Type B pancreatic cell (in vitro differentiated cells): ENCODE results near the gene NACA. TPM values are rescaled to one million over a fixed set of nuclear protein-coding genes. Genes with fewer than 3 reads are reported as not detected.
A peak's percentile ranks its signal among the peaks of the same experiment; 100 is the strongest.
"Not testable (repeated sequence)": the region's sequence is repeated elsewhere in the genome, so short reads cannot be mapped to it uniquely, and the experiment has no call there.

Experiments
- DNase-seq: peaks from one replicate; pipeline ENCODE4 v3.0.0; 2021; ENCODE audit warnings: mixed read lengths; ENCODE audit not compliant: unreplicated experiment; ENCODE audit errors: extremely low spot score
- H3K27ac Mint-ChIP-seq: 2 replicates; pipeline ENCODE4 v1.8.0; 2021; ENCODE audit warnings: mild to moderate bottlenecking, mixed read lengths
- H3K27me3 Mint-ChIP-seq: 2 replicates; pipeline ENCODE4 v1.8.0; 2021; ENCODE audit warnings: mixed read lengths
- H3K36me3 Mint-ChIP-seq: 2 replicates; pipeline ENCODE4 v1.8.0; 2021; ENCODE audit warnings: mixed read lengths
- H3K4me1 Mint-ChIP-seq: one replicate; pipeline ENCODE4 v1.8.0; 2021; ENCODE audit warnings: mixed read lengths; ENCODE audit not compliant: unreplicated experiment
- H3K4me3 Mint-ChIP-seq: 2 replicates; pipeline ENCODE4 v1.8.0; 2021; ENCODE audit warnings: mild to moderate bottlenecking, mixed read lengths
- H3K9me3 Mint-ChIP-seq: 2 replicates; pipeline ENCODE4 v1.8.0; 2021; ENCODE audit warnings: mixed read lengths
- CTCF ChIP-seq: fragments of 200-600 bp; sonication (generic); conservative IDR thresholded peaks from 2 replicates; pipeline ENCODE4 v1.5.0; 2021; ENCODE audit warnings: antibody characterized with exemption, mild to moderate bottlenecking
- total RNA-seq: library from RNA; stranded (reverse); gene quantifications from 2 replicates; pipeline ENCODE4 v1.2.1, GENCODE V29; 2021; ENCODE audit warnings: low replicate concordance

NACA gene
- total RNA-seq, 1 donor from 2014 or later: 997 TPM

GRCh38 chr12:56714431-56714929 is 10.6 kb downstream of the NACA start:
- peak overlapping the region; percentile 37 for H3K4me3 Mint-ChIP-seq
- H3K27ac Mint-ChIP-seq: peak overlapping the region; percentile 78
- peaks cover 57% of the 10 kb centered on the region for H3K36me3 Mint-ChIP-seq
- peaks cover 31% of the 10 kb centered on the region for H3K4me1 Mint-ChIP-seq
- H3K27me3 Mint-ChIP-seq: no peaks in the 10 kb centered on the region
- no peak for TF ChIP-seq CTCF
- DNase-seq: no peak
- no peaks in the 10 kb centered on the region for H3K9me3 Mint-ChIP-seq

GRCh38 chr12:56713345-56713744 is 11.8 kb downstream of the NACA start:
- Mint-ChIP-seq H3K27me3 (no peaks in the 10 kb centered on the region), H3K4me3 (no peak overlapping the region), H3K27ac (no peak overlapping the region), H3K4me1 (peaks cover 22% of the 10 kb centered on the region), H3K9me3 (no peaks in the 10 kb centered on the region), H3K36me3 (peaks cover 48% of the 10 kb centered on the region)
- DNase-seq: no peak
- no peak for TF ChIP-seq CTCF

GRCh38 chr12:56709759-56710376 is 15.2 kb downstream of the NACA start:
- Mint-ChIP-seq H3K4me3 (no peak overlapping the region), H3K27me3 (no peaks in the 10 kb centered on the region), H3K36me3 (peaks cover 32% of the 10 kb centered on the region), H3K27ac (no peak overlapping the region), H3K9me3 (no peaks in the 10 kb centered on the region), H3K4me1 (peaks cover 4% of the 10 kb centered on the region)
- TF ChIP-seq CTCF: no peak
- no peak for DNase-seq

GRCh38 chr12:56704522-56704921 is 20.6 kb downstream of the NACA start:
- not testable (repeated sequence) for H3K4me1 Mint-ChIP-seq, H3K36me3 Mint-ChIP-seq, H3K9me3 Mint-ChIP-seq, DNase-seq, H3K27me3 Mint-ChIP-seq, H3K4me3 Mint-ChIP-seq, H3K27ac Mint-ChIP-seq

GRCh38 chr12:56699020-56699661 is 26.0 kb downstream of the NACA start:
- H3K4me3 Mint-ChIP-seq: no peak overlapping the region
- peaks cover 10% of the 10 kb centered on the region for H3K4me1 Mint-ChIP-seq
- no peaks in the 10 kb centered on the region for H3K9me3 Mint-ChIP-seq
- no peak for DNase-seq
- no peak for TF ChIP-seq CTCF
- H3K27ac Mint-ChIP-seq: no peak overlapping the region
- no peaks in the 10 kb centered on the region for H3K27me3 Mint-ChIP-seq
- no peaks in the 10 kb centered on the region for H3K36me3 Mint-ChIP-seq

- DNase-seq: no peak
- TF ChIP-seq CTCF: no peak
- Mint-ChIP-seq H3K27ac (peak overlapping the region; percentile 3), H3K9me3 (no peaks in the 10 kb centered on the region), H3K27me3 (no peaks in the 10 kb centered on the region), H3K4me3 (no peak overlapping the region), H3K36me3 (no peaks in the 10 kb centered on the region), H3K4me1 (peaks cover 10% of the 10 kb centered on the region)
Measured at GRCh38 chr12:56695327-56696101, 29.6 kb downstream of the NACA start.
